Measurements from ENCODE around the gene CHST11. TPM values are rescaled to one million over a fixed set of nuclear protein-coding genes. Genes with fewer than 3 reads are reported as not detected.

The CHST11 gene
- total and polyA plus RNA-seq, 9 of the 15 experiments (the other 6 are each of a cell fraction or from before 2014, with no cell fraction given) = 2.3 to 38.7 (median 15.0) TPM

DNA sequence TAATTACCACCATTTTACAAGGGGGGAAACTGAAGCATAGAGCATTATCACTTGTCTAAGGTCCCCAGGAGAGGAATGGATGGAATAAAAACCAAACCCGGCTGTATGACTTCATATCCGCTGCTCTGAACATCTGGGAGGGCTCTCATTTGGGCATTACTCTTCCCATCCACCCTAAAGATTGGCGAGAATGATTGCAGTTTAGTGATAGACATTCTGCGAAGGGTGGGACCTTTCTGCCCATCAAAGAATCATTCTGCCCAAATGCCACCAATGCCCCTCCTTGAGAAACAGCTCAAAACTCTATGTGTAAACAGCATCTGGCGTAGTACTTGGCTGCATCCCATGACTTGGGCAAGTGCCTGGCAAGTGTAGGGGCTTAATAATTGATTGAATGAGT is 11.6 kb downstream of the CHST11 start:
- ChIA-PET CTCF (ENCODE audit: low intra/inter-chr PET ratio) (no interaction called here), POLR2A (interaction anchor here (0.7 to 1.5 kb wide), 4 partner anchors 10 to 352 kb away, joined by 3 to 13 read pairs (median 3); no protein-coding TSS in a partner anchor)
- no peaks in the 10 kb centered on the region for H3K9me3 ChIP-seq (replicated peaks; ENCODE audit: control insufficient read depth, insufficient read depth, low read depth, low read length)
- no TSS peak for BruUV-seq (replicated peaks)
- no peaks in the 10 kb centered on the region for H4K20me1 ChIP-seq (replicated peaks; ENCODE audit: control insufficient read depth, insufficient read depth, low read length)
- no peak overlapping the region for H3K4me3 ChIP-seq
- no peak overlapping the region for H3K27ac ChIP-seq (ENCODE audit: extremely low read depth, low read depth, low read length)
- peaks cover 24 to 70% of the 10 kb centered on the region in 2 experiments for H3K4me1 ChIP-seq (replicated peaks in 1 of 2; ENCODE audit: control insufficient read depth in 2 of 2, insufficient read depth in 2 of 2, low read length in 2 of 2)
- peaks cover 95% of the 10 kb centered on the region for H3K79me2 ChIP-seq (ENCODE audit: control insufficient read depth, insufficient read depth, low read length)
- 85% methylated on average over 5 of the region's 5 CpGs for WGBS (ENCODE audit: insufficient coverage, low coverage, missing lambda C conversion rate)
- H3K4me2 ChIP-seq (ENCODE audit: insufficient read depth, low read length) = peak overlapping the region; percentile 22; the same call in 1 of the 2 replicates
- intact Hi-C loops (cut with micrococcal nuclease) (loop anchor here (5.0 kb wide), 1 partner anchor 44 kb away; no protein-coding TSS in a partner anchor), in situ Hi-C loops (cut with MboI) (no loop called here)
- H3K9ac ChIP-seq (ENCODE audit: insufficient read depth in 1 of 2, low read depth in 2 of 2, low read length in 2 of 2) = no peak overlapping the region; a peak in 1 of 4 replicates
- no peak overlapping the region for H2AFZ ChIP-seq (ENCODE audit: low read depth, low read length)
- H3K36me3 ChIP-seq (ENCODE audit: control insufficient read depth, insufficient read depth, low read length) = peaks cover 7% of the 10 kb centered on the region
- H3K9me1 ChIP-seq (ENCODE audit: control insufficient read depth, insufficient read depth, low read length) = no peaks in the 10 kb centered on the region
- no peak for FAIRE-seq
- H3K27me3 ChIP-seq (ENCODE audit: control insufficient read depth in 2 of 2, insufficient read depth in 2 of 2, low read length in 2 of 2) = no peaks in the 10 kb centered on the region
- no peak for ATAC-seq
- no peak for DNase-seq (ENCODE audit: extremely low read depth in 1 of 4, low spot score in 3 of 4)
- no peak for TF ChIP-seq MCM3 (IDR thresholded peaks at IDR 0.05)
- TF ChIP-seq, protein P1, sequence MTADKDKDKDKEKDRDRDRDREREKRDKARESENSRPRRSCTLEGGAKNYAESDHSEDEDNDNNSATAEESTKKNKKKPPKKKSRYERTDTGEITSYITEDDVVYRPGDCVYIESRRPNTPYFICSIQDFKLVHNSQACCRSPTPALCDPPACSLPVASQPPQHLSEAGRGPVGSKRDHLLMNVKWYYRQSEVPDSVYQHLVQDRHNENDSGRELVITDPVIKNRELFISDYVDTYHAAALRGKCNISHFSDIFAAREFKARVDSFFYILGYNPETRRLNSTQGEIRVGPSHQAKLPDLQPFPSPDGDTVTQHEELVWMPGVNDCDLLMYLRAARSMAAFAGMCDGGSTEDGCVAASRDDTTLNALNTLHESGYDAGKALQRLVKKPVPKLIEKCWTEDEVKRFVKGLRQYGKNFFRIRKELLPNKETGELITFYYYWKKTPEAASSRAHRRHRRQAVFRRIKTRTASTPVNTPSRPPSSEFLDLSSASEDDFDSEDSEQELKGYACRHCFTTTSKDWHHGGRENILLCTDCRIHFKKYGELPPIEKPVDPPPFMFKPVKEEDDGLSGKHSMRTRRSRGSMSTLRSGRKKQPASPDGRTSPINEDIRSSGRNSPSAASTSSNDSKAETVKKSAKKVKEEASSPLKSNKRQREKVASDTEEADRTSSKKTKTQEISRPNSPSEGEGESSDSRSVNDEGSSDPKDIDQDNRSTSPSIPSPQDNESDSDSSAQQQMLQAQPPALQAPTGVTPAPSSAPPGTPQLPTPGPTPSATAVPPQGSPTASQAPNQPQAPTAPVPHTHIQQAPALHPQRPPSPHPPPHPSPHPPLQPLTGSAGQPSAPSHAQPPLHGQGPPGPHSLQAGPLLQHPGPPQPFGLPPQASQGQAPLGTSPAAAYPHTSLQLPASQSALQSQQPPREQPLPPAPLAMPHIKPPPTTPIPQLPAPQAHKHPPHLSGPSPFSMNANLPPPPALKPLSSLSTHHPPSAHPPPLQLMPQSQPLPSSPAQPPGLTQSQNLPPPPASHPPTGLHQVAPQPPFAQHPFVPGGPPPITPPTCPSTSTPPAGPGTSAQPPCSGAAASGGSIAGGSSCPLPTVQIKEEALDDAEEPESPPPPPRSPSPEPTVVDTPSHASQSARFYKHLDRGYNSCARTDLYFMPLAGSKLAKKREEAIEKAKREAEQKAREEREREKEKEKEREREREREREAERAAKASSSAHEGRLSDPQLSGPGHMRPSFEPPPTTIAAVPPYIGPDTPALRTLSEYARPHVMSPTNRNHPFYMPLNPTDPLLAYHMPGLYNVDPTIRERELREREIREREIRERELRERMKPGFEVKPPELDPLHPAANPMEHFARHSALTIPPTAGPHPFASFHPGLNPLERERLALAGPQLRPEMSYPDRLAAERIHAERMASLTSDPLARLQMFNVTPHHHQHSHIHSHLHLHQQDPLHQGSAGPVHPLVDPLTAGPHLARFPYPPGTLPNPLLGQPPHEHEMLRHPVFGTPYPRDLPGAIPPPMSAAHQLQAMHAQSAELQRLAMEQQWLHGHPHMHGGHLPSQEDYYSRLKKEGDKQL (CRISPR knock-in tag; IDR thresholded peaks at IDR 0.05; ENCODE audit: borderline replicate concordance) = no peak
- TF ChIP-seq, protein P2, sequence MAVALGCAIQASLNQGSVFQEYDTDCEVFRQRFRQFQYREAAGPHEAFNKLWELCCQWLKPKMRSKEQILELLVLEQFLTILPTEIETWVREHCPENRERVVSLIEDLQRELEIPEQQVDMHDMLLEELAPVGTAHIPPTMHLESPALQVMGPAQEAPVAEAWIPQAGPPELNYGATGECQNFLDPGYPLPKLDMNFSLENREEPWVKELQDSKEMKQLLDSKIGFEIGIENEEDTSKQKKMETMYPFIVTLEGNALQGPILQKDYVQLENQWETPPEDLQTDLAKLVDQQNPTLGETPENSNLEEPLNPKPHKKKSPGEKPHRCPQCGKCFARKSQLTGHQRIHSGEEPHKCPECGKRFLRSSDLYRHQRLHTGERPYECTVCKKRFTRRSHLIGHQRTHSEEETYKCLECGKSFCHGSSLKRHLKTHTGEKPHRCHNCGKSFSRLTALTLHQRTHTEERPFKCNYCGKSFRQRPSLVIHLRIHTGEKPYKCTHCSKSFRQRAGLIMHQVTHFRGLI (CRISPR knock-in tag; IDR thresholded peaks at IDR 0.05) = no peak
- TF ChIP-seq POLR3G (IDR thresholded peaks at IDR 0.05; ENCODE audit: extremely low read depth, insufficient read length, insufficient replicate concordance) = no peak
- no peak for TF ChIP-seq ZBTB17 (CRISPR knock-in tag; IDR thresholded peaks at IDR 0.05)
- TF ChIP-seq, protein P3, sequence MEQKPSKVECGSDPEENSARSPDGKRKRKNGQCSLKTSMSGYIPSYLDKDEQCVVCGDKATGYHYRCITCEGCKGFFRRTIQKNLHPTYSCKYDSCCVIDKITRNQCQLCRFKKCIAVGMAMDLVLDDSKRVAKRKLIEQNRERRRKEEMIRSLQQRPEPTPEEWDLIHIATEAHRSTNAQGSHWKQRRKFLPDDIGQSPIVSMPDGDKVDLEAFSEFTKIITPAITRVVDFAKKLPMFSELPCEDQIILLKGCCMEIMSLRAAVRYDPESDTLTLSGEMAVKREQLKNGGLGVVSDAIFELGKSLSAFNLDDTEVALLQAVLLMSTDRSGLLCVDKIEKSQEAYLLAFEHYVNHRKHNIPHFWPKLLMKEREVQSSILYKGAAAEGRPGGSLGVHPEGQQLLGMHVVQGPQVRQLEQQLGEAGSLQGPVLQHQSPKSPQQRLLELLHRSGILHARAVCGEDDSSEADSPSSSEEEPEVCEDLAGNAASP (IDR thresholded peaks at IDR 0.05) = no peak
